AG04449 (cell line): ENCODE data around the gene EED.
"Not testable (repeated sequence)": the region's sequence is repeated elsewhere in the genome, so short reads cannot be mapped to it uniquely, and the experiment has no call there.

Experiments
- CTCF ChIA-PET: fragments of 350-600 bp; formaldehyde crosslinking; extraction: SDS; loops from one replicate; lab custom pipeline; 2021; ENCODE audit warnings: antibody characterized with exemption; lab: Yijun Ruan, JAX
- POLR2A ChIA-PET: fragments of 400-600, 350-600 bp; formaldehyde crosslinking; extraction: SDS; loops from one replicate; lab custom pipeline; 2020; ENCODE audit warnings: antibody characterized with exemption, inconsistent platforms; lab: Yijun Ruan, JAX
- DNase-seq: peaks from one replicate; pipeline ENCODE4 v3.0.0-alpha.2; 2010; ENCODE audit warnings: low read depth, low spot score
- H3K4me3 ChIP-seq: 2 replicates; pipeline ENCODE4 v1.5.1; 2011; ENCODE audit warnings: low read depth, mild to moderate bottlenecking, control low read depth, low read length
- CTCF ChIP-seq: IDR thresholded peaks from one replicate; pipeline ENCODE4 v1.5.1; 2011; ENCODE audit warnings: mild to moderate bottlenecking, moderate library complexity, low read length, control low read depth, inconsistent platforms; ENCODE audit not compliant: insufficient read depth; ENCODE audit errors: missing control alignments

EED gene

GRCh38 chr11:86288776-86289507 is 44.4 kb downstream of the EED start:
- ChIA-PET CTCF (interaction anchor here (0.9 to 6.0 kb wide), 6 partner anchors 11 to 433 kb away, joined by 3 to 47 read pairs (median 4); partner anchors contain the start of gene CCDC83), POLR2A (no interaction called here)
- TF ChIP-seq CTCF, result no peak
- DNase-seq, result no peak
- H3K4me3 ChIP-seq, result no peak overlapping the region

- POLR2A ChIA-PET, H3K4me3 ChIP-seq, DNase-seq: not testable (repeated sequence)
- CTCF ChIA-PET, result interaction anchor here (1.1 to 6.0 kb wide), 6 partner anchors 11 to 435 kb away, joined by 3 to 47 read pairs (median 4); partner anchors contain the start of gene CCDC83
These were observed 45.1 kb downstream of the EED start for GRCh38 chr11:86289508-86290280.

- peak; percentile 45 for TF ChIP-seq CTCF
- POLR2A ChIA-PET, result interaction anchor here (0.6 kb wide), 1 partner anchor 37 kb away, joined by 3 read pairs; no protein-coding TSS in a partner anchor
- H3K4me3 ChIP-seq, result no peak overlapping the region
- CTCF ChIA-PET, result interaction anchor here (0.6 to 6.0 kb wide), 21 partner anchors 8 to 700 kb away, joined by 3 to 47 read pairs (median 4); partner anchors contain the start of genes CCDC83 and HIKESHI
- DNase-seq, result no peak
These were observed 47.1 kb downstream of the EED start for GRCh38 chr11:86291466-86292262.

GRCh38 chr11:86292912-86293616 is 48.5 kb downstream of the EED start:
- no peak for TF ChIP-seq CTCF
- POLR2A ChIA-PET, result no interaction called here
- H3K4me3 ChIP-seq, result no peak overlapping the region
- CTCF ChIA-PET, result interaction anchor here (1.3 to 6.0 kb wide), 9 partner anchors 12 to 438 kb away, joined by 4 to 47 read pairs (median 9); partner anchors contain the start of gene CCDC83
- DNase-seq, result no peak

GRCh38 chr11:86294026-86294425 is 49.5 kb downstream of the EED start:
- ChIA-PET CTCF (interaction anchor here (1.0 to 6.0 kb wide), 5 partner anchors 10 to 439 kb away, joined by 3 to 47 read pairs (median 9); partner anchors contain the start of gene CCDC83), POLR2A (no interaction called here)
- no peak for TF ChIP-seq CTCF
- DNase-seq, result no peak
- H3K4me3 ChIP-seq, result no peak overlapping the region

- POLR2A ChIA-PET, result interaction anchor here (0.6 kb wide), 1 partner anchor 18 kb away, joined by 3 read pairs; no protein-coding TSS in a partner anchor
- CTCF ChIA-PET, result interaction anchor here (0.9 to 3.3 kb wide), 3 partner anchors 10 to 447 kb away, joined by 3 to 16 read pairs (median 13); partner anchors contain the start of gene CCDC83
These were observed 57.2 kb downstream of the EED start for GRCh38 chr11:86301742-86302091.

More at GRCh38 chr11:86301742-86302091, 57.2 kb downstream of the EED start:
- DNase-seq, result no peak
- no peak for TF ChIP-seq CTCF
- peak overlapping the region; percentile 86 for H3K4me3 ChIP-seq
